CD1c-positive myeloid dendritic cell (primary cell): ENCODE measurements around the gene SLC39A11.

Experiments used
- DNase-seq: peaks from one replicate; pipeline ENCODE4 v3.0.0-alpha.2; 2016; ENCODE audit errors: extremely low spot score

The SLC39A11 gene

DNA sequence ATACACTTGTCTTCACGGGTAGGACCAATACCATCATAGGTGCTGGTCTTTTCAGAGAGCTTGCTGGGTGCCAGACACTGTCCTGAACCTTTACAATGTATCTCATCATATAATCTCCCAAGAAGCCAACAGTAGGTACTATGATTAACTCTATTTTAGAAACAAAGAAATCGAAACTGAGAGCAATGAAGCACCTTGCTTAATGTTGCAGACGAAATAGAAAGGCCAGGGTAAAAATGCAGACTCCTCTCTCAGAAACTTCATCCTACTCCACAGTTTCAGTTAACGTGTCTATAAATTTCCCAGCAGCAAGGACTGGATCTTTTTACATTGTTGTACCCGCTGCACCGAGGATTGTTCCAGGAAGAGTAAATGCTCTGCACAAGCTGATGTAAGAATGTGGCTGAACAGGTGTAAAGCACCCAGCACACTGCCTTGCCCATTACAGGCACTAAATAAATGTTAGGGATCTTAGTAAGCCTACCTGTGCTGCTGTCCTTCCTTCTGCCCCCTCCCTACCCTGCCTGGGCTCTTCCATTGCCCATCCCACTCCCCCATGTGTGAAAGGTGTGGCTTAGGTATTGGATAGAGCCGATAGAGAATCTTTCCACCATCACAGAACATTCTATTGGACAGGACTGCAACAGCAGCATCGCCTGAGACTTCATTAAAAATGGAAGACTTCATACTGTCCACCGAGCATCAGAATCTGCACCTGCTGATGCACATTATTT lies 495.0 kb downstream of the SLC39A11 start:
- DNase-seq = no peak
